Measurements from ENCODE around the gene TOPAZ1.
A peak's percentile ranks its signal among the peaks of the same experiment; 100 is the strongest.
"Not testable (repeated sequence)": the region's sequence is repeated elsewhere in the genome, so short reads cannot be mapped to it uniquely, and the experiment has no call there.

The TOPAZ1 gene

DNA sequence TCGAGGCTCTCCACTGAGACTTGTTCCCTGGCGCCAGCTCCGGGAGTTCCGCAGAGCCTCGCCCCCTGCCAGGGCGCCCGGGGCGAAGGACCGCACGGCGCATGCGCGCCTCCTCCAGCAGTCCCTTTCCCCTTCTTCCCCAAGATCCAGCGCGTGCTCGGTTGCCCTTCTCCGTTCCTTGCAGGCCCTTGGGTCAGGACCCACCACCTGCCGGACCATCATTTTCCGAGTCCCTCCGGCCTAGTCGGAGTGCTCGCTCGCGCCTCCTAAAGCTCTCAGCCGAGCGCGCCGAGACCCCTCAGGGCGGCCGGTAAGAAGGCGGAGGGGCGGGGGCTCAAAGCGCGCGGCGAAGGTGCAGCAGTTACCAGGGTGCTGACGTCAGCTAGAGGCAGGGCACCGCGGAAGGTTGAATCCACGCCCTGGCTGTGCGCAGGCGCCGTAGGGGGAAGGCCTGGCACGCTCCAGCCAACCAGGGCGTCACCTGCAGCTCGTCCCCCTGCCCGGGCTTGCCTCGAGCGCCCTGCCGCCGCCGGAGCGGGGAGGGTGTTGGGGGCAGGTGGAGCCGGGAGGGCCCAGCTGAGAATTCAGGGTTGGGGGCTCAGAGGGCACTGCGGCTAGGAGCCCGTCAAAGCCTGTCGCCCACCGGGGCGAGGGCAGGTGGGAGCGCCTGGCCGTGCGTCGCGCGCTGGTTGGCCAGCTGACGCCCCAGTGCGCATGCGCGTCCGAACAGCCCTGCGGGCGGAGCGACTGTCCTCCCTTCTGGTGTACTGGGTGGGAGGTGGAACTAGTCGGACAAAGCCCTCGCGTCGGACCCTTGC, 96.5 kb downstream of the TOPAZ1 start, which contains the start of gene TCAIM:
Gene TCAIM, plus strand, starts transcription at position 757 of the 818 bp plus-strand sequence. CDS start 16,017 bp downstream, outside the sequence.
- peak; percentile 97 for DNase-seq

DNA sequence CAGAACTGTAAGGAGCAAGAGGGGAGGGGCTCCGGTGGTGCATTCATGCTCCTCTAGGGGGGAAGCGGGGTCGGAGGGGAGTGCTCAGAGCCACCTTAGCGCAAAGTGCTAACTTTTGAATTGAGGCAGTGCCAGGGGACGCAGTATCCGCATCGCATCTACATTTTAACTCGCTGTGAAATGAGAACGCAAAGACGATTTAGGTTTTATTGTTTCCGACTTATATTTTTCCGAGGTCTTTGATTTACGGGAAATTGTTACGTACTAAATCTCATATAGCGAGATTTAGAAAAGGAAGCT, 97.1 kb downstream of the TOPAZ1 start:
- no peak for DNase-seq

DNA sequence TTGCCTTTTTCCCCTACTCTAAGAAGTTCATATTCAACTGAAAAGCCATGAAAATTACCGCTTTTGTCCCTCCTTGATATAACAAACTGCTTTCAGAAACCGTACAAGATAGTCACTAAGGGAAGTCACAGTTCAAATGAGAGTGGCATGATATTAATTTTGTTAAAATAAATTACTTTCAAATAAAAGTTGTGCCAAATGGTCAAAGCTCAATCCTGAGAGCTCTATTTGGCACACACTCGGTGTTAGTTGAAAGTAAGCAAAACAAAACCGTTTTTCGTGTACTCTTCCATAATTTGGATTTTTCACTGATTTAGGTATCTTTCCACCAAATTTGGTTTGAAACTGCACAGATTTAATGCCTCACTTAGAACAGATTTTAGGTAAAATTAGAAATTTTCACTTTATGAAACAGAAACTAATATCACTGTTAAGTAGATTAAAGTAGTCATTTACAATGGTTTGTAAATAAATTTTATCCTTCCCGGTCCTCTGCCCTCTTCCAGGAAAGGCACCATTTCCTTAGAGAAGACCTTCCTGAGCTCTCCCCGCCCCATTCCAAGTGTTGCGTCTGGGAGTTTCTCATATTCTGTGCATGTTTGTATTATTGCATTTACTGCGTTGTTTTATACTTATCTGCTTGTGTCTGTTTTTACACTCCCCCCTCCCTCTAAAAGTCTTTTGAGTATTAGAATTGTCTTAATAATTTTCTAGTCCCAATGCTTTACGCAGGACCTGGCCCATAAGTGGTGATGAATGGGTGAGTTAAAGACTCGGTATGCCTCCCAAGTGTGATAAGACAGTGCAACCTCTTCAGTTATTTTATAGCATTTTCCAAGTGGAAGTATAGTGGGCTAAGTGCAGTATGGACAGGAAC, 97.7 kb downstream of the TOPAZ1 start:
- DNase-seq, result no peak

DNA sequence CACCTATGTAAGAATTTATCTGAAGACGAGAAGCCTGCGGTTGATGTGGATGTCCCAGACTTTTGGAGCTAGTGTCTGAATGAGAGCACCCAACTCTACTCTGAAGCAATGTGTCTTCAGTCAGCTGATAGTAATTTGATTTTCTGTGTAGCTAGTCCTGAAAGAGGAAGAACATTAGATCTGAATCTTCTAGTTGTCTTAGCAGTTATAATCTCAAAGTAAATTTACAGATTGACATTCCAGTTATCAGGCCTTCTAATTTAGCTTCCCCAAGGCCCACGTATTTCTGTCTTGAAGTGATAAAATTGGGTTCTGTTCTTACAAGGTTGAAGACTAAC, 98.3 kb downstream of the TOPAZ1 start:
- DNase-seq, result no peak

DNA sequence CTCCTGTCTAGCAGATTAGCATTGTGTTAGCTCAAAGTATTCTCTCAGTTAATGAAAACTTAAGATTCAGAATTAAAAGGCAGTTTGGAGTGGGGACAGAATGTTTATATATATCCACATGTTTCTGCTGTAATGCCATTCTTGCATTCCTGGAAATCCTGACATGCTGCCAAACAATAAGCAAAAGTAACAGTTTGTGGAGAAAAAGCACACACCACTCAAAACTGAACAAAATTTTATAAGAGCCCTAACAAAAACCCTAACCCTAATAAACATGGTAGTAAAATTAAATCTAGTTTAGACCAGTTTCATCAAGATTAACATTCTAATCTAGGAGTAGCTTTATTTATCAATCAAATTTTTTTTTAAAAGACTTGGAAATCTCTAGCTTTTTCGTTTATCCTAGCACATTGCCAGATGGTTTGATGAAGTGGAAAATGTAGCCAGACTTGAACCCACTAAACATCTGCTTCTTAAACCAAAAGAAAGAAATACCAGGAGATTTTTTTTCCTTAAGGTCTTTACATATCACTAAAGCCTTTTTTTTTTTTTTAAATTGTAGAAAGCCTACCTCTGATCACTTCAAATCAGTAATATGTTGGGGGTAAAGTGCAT, 100.6 kb downstream of the TOPAZ1 start:
- peak; percentile 85 for DNase-seq

DNA sequence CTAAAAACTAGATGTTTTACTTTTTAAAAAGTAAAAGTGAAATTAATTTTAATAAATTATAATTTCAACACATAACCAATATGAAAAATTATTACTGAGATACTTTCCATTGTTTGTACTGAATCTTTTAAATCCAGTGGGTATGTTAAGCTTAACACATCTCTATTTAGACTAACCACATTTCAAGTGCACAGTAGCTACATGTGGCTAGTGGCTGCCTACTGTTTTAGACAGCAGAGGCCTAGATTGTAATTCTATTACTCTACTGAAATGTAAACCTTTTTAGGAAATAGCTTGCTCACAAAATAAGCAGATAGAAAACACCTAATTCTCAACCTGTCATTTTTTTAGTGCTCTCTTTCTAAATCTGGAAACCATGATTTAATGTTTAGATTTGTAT, 101.7 kb downstream of the TOPAZ1 start:
- DNase-seq, result no peak

DNA sequence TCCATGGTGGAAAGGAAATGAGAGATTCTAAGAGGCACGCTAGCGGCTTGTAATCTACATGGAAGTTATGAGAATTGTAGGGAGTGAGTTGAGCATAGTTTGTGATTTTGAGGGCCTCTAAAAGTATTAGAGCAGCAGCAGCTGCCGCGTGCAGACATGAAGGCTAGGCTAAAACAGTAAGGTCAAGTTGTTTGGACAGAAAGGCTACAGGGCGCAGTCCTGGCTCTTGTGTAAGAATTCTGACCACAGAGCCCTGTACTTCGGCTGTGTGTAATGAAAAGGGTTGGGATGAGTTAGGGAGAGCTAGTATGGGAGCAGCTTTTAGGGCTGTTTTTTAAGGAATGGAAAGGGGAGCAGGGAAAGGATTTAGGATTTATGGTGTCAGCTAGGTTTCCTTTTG, 104.9 kb downstream of the TOPAZ1 start:
- DNase-seq, result not testable (repeated sequence)

DNA sequence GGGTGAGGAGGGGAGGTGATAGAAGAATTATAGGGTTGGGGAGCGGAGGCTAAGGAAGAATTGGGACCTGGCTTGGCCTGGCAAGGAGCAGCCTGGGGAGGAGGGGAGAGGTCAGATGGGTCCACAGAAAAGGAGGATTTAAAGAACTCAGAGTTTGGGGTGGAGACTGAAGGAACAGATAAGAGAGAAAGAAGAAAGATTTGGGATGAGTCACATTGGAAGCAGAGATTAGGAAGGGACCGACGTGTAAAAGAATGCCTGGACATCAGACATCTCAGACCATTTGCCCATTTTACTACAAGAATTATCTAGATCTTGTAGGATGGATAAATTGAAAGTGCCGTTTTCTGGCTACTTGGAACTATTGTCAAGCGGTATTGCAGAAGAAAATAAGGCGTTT, 107.3 kb downstream of the TOPAZ1 start:
- DNase-seq, result no peak

DNA sequence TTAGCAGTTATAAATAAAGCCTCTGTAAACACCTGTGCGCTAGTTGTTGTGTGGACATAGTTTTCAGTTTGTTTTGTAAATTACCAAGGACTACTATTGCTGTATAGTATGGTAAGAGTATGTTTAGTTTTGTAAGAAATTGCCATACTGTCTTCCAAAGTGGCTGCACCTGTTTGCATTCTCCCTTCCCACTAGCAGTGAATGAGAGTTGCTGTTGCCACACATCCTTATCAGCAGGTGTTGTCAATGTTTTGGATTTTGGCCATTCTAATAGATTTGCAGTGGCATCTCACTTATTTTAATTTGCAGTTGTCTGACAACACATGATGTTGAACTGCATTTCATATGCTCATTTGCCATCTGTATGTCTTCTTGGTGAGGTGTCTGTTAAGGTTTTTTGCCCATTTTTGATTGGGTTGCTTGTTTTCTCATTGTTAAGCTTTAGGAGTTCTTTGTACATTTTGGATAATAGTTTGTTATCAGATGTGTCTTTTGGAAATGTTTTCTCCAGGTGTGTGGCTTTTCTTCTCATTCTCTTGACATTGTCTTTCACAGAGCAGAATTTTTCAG, 111.8 kb downstream of the TOPAZ1 start:
- DNase-seq, result no peak

DNA sequence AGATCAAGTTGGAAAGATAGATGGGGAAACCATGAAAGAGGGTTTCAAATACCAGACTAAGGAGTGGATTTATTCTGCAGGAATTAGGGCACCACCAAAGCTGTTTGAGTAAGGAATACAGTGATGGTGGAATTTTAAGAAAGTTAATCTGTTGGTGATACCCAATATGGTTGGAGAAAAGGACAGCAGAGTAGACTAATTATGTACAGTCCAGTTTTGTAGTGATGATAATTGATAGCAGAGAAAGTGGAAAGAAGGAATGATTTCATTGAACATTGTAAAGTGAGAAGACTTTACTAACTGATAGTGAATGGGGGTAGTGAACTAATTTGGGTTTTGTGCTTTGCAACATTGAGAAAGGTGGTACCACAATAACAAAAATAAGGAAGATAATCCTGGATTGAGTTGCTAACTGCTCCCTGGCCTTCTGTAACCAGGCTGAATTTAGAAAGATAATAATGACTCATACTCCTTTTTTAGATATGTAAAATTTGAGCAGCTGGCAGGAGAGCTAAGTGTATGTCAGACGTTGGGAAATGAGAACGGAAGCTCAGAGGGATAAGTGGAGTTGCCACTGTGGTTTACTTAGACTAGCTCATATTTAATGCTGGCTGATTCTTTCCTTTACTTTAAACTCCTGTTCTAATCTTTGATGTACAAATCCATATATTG, 113.8 kb downstream of the TOPAZ1 start:
- DNase-seq, result peak; percentile 79

DNA sequence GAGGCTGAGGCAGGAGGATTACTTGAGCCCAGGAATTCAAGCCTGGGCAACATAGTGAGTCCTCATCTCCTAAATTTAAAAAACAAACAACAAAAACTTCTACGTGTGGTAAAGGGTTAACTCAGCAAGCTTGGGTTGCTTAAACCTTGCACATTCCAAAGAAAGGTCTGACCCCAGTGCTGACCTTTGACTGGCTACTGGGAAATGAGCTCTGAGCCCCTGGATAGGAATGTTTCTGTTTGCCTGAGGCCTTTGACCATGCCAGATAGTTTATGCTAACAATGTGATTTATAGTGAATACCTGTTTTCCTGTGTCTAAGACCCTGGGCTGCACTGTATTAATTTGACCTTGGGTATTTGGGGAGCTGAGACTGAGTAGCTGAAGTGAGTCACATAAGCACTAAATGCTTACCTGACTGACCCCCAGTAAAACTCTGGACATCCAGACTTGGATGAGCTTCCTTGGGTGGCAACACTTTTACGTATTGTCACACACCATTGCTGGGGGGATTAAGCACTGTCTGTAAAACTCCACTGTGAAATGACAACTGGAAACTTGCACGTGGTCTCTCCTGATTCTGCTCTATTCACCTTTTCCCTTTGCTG, 117.6 kb downstream of the TOPAZ1 start:
- peak; percentile 61 for DNase-seq

DNA sequence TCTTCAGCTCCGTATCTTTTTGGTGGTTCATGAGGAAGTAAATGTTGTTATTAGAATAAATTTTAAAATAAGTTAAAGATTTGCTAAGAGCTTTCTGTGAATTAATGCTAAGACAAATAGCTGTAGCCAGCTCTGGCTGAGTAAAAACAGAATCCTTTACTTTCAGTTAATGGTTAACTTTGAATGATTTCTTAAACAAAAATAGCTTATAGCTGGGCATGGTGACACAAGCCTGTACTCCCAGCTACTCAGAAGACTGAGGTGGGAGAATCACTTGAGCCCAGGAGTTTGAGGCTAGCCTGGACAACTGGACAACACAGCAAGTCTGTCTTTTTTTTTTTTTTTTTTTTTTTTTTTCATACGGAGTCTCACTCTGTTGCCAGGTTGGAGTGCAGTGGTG, 121.9 kb downstream of the TOPAZ1 start:
- no peak for DNase-seq

DNA sequence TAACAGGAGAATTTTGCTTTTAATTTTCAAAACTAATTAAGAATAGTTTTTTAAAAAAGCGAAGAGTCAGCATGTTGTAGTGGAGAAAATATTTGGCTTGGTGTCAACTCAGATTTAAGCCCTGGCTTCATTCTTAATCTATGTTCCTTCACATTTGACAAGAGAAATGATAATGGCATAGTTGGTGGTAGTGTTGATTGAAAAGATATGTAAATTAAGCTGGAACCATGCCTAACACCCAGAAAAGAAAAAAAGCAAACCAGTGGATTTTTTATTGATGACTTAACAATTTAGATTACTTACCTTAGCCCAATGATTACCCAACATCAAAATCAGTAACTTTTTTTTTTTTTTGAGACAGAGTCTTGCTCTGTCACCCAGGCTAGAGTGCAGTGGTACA, 124.3 kb downstream of the TOPAZ1 start:
- no peak for DNase-seq

DNA sequence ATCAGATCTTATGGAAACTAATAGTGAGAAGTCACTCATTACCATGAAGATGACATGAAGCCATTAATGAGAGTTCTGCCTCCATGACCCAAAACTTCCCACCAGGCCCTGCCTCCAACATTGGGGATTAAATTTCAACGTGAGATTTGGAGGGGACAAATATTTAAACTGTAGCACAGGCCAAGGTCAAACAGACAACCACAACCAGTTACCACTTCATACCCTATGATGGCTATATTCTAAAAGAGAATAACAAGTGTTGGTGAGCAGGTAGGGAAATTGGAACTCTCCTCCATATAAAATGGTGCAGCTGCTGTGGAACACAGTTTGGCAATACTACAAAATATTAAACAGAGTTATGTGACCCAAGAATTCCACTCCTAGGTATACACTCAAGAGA, 133.8 kb downstream of the TOPAZ1 start:
- no peak for DNase-seq
